NOMO-1 treated with dmso at 0.1 percent for 144 hours (cell line): ENCODE data around the gene CDC42BPA.
"Not testable (repeated sequence)": the region's sequence is repeated elsewhere in the genome, so short reads cannot be mapped to it uniquely, and the experiment has no call there.

Experiments used
- DNase-seq: peaks from one replicate; lab custom pipeline; 2025; ENCODE audit not compliant: unreplicated experiment; lab: John Stamatoyannopoulos, UW

CDC42BPA gene

GRCh38 chr1:227311389-227312001 is 6.8 kb downstream of the CDC42BPA start:
- no peak for DNase-seq

GRCh38 chr1:227308367-227309336 is 9.6 kb downstream of the CDC42BPA start:
- no peak for DNase-seq

GRCh38 chr1:227306689-227307088 is 11.6 kb downstream of the CDC42BPA start:
- no peak for DNase-seq

GRCh38 chr1:227305894-227306626 is 12.2 kb downstream of the CDC42BPA start:
- DNase-seq, result no peak

GRCh38 chr1:227304665-227305064 is 13.6 kb downstream of the CDC42BPA start:
- DNase-seq, result no peak

- DNase-seq, result no peak
Observed at GRCh38 chr1:227303662-227304061, 14.6 kb downstream of the CDC42BPA start.

GRCh38 chr1:227300682-227301081 is 17.6 kb downstream of the CDC42BPA start:
- DNase-seq, result no peak

- no peak for DNase-seq
Observed at GRCh38 chr1:227299688-227300087, 18.6 kb downstream of the CDC42BPA start.

GRCh38 chr1:227299241-227299627 is 19.1 kb downstream of the CDC42BPA start:
- no peak for DNase-seq

GRCh38 chr1:227298512-227299240 is 19.6 kb downstream of the CDC42BPA start:
- no peak for DNase-seq

GRCh38 chr1:227297073-227297793 is 21.1 kb downstream of the CDC42BPA start:
- DNase-seq, result no peak

GRCh38 chr1:227295609-227296008 is 22.7 kb downstream of the CDC42BPA start:
- no peak for DNase-seq

GRCh38 chr1:227285745-227286144 is 32.5 kb downstream of the CDC42BPA start:
- no peak for DNase-seq

- DNase-seq, result no peak
Observed at GRCh38 chr1:227281371-227281770, 36.9 kb downstream of the CDC42BPA start.

GRCh38 chr1:227280836-227281235 is 37.5 kb downstream of the CDC42BPA start:
- no peak for DNase-seq

- not testable (repeated sequence) for DNase-seq
Observed at GRCh38 chr1:227276156-227276693, 42.1 kb downstream of the CDC42BPA start.

- DNase-seq, result no peak
Observed at GRCh38 chr1:227273557-227273956, 44.7 kb downstream of the CDC42BPA start.

GRCh38 chr1:227272428-227272827 is 45.9 kb downstream of the CDC42BPA start:
- no peak for DNase-seq

GRCh38 chr1:227270554-227270953 is 47.7 kb downstream of the CDC42BPA start:
- DNase-seq, result no peak

GRCh38 chr1:227268943-227269342 is 49.3 kb downstream of the CDC42BPA start:
- no peak for DNase-seq
